SK-N-DZ (cell line): ENCODE measurements around the gene SNTA1.
"Not testable (repeated sequence)": the region's sequence is repeated elsewhere in the genome, so short reads cannot be mapped to it uniquely, and the experiment has no call there.

ENCODE experiments used
- DNase-seq: peaks from one replicate; pipeline ENCODE4 v3.0.0-alpha.2; 2015; ENCODE audit warnings: low spot score

SNTA1 gene

DNA sequence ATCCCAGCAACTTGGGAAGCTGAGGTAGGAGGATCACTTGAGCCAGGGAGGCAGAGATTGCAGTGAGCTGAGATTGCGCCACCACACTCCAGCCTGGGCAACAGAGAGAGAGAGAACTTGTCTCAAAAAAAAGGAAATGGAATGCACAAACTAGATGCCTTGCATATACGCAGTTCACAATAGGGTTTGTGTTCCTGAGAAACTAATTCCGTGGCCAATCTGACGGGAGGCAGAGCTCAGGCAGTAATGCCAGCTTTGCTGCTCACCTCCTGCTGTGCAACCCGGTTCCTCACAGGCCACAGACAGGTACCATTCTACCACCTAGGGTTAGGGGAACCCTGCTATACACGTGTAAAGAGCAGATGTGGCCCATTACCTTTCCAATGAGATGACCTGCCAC lies 43.6 kb downstream of the SNTA1 start:
- no peak for DNase-seq

DNA sequence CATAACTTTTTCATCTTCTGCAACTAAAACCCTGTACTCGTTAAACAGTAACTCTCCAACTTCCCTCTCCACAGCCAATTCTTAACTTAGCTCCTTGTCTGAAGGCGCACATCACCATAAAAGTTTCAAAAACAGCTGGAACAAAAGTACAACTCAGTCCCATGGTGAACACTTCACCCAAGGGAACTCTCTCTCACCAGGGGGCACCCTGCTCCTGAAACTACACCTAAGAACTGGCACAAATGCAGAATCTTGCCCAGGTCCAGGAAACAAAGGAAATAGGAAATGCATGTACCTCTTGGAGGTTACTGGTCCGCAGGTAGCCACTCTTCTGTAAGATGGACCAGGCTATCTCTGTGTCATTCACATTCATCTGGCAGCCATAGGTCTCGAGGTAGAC lies 48.8 kb downstream of the SNTA1 start:
- DNase-seq = no peak

DNA sequence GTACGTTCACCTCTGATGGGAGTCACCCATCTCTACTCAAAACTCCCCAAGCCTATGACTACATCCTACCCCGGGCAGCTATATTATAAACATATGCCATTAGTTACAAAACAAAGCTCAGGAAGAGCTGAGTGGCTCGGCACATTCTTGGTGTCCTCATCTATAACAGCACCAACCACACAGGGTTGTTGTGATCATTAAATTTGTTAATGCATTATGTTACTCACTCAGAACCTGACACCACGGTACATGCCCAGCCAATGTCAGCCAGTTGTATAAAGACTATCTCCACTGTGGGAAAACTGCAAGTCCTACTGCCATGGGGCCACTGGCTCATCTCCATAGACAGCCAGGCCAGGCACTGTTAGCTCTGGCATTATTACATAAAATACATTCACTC lies 50.0 kb downstream of the SNTA1 start:
- no peak for DNase-seq

DNA sequence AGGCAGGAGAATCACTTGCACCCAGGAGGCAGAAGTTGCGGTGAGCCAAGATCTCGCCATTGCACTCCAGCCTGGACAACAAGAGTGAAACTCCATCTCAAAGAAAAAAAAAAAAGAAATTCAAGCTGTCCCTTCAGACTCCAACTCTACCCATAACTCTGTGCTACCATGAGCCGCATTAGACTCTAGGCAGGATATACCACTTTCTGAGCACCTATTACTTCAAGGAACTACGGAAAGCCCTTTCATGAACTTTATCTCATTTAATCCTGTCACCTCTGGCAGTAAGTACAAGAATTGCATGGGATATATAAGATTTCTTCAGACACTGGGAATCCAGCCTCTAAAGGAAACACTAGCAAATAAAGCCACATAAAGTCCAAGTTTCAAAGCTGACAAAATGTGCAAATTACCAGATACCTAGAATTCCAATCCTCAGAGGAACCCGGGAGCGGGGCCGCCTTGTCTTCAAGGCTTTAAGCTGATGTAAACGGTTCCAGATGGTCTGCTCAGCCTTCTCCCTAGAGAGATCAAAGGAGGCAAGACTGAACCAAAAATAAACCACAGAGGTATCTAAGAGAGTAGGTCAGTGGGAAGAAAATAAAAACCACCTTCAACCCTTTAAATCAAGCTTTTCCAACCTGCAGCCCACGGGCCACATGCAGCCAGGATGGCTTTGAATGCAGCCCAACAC lies 51.7 kb downstream of the SNTA1 start:
- DNase-seq = no peak

DNA sequence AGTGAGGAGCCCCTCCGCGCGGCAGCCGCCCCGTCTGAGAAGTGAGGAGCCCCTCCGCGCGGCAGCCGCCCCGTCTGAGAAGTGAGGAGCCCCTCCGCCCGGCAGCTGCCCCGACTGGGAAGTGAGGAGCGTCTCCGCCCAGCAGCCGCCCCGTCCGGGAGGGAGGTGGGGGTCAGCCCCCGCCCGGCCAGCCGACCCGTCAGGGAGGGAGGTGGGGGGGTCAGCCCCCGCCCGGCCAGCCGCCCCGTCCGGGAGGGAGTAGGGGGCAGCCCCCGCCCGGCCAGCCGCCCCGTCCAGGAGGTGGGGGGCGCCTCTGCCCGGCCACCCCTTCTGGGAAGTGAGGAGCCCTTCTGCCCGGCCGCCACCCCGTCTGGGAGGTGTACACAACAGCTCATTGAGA lies 54.2 kb downstream of the SNTA1 start:
- not testable (repeated sequence) for DNase-seq

DNA sequence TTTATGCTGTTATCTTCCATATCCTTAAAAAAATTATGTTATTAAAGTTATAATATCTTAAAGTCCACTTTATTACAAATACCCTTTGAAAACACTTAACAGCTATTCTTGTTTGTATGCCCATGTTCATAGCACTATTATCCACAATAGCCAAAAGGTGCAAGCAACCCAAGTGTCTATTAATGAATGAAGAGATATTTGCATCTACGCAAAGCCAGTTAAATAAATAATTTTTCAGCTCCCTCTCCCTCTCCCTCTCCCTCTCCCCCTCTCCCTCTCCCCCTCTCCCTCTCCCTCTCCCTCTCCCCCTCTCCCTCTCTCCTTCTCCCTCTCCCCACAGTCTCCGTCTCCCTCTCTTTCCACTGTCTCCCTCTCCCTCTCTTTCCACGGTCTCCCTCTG lies 55.3 kb downstream of the SNTA1 start:
- DNase-seq = no peak

DNA sequence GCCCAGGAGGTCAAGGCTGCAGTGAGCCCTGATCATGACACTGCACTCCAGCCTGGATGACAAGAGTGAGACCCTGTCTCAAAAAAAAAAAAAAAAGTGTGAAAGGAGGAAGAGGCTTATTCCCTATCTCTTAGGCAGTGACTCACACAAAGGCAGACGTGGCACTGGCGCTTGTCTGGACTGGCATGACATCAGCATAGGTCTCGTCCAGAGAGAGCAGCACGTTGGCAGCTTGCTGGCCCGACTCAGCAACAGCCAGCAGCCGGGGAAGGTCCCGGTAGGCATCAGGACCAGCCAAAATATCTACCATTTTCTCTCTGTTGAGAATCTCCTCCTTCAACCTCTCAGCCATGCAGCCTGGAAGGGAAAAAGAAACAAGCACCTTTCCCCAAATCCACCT lies 56.4 kb downstream of the SNTA1 start:
- DNase-seq = no peak

DNA sequence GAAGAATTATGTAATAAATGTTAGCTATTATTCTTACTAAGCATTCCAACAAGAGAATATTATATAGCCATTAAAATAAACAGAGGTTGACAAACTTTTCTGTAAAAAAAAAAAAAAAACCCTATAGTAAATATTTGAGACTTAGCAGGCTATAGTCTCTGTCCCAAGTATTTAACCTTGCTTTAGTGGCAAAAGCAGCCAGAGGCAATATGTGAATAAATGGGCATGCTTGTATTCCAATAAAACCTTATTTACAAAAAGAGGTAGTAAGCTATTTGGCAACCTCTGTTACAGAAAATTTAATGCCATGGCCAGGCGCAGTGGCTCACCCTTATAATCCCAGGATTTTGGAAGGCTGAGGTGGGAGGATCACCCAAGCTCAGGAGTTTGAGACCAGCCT lies 56.9 kb downstream of the SNTA1 start:
- DNase-seq = no peak

DNA sequence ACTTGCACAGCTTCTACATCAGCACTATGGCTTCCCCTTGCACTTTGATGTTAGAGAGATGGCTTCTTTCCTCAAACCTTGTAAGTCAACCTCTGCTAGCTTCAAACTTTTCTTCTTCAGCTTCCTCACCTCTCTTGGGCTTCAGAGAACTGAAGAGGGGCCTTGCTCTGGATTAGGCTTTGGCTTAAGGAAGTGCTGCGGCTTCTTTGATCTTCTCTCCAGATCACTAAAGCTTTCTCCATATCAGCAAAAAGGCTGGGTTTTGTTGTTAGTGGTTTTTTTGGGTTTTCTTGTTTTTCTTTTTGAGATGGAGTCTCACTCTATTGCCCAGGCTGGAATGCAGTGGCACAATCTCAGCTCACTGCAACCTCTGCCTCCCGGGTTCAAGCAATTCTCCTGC lies 66.2 kb downstream of the SNTA1 start:
- DNase-seq = no peak

DNA sequence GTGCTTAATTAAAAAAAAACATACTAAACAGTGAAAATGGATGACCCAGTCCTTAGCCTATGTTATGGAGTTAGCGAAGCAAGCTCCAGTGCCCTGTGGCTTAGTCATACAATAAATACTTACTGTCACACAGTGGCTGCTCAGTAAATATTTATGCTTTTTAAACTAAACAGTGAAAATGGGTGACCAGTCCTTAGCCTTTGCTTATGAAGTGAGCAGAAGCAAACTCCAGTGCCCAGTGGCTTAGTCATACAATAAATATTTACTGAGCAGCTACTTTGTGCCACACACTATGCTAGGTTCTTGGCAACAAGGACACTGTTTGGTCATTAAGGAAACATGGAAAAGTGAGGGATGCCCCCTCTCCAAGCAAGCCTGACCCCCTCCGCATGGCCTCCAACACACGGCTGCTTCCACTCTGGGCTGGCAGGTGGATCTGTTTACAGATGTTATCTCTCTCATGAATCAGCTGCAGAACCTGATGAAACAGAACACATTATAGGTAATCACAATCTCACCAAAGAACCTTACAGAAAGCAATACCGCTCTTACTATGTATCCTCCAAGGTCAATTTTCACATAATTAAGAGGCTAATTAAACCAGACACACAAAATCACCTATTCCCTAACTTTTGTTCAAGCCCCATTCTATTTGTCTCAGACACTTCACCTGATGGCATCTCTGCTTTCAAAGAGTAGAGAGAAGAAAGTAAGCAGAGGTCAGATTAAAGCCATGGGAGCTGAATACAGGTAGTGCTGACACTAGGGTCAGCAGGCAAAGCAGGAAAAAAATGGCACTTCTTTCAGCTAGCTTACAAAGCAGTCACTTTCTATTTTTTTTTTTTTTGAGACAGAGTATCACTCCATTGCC lies 69.6 kb downstream of the SNTA1 start:
- DNase-seq = peak; percentile 37

DNA sequence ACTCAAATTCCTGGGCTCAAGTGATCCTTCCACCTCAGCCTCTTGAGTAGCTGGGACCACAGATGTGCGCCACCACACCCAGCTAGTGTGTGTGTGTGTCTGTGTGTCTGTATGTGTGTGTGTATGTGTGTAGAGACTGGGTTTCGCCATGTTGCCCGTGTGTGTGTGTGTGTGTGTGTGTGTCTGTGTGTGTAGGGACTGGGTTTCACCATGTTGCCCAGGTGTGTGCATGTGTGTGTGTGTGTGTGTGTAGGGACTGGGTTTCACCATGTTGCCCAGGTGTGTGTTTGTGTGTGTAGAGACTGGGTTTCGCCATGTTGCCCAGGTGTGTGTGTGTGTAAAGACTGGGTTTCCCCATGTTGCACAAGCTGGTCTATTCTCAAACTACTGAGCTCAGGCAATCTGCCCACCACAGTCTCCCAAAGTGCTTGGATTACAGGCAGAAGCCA lies 70.5 kb downstream of the SNTA1 start:
- DNase-seq = no peak

DNA sequence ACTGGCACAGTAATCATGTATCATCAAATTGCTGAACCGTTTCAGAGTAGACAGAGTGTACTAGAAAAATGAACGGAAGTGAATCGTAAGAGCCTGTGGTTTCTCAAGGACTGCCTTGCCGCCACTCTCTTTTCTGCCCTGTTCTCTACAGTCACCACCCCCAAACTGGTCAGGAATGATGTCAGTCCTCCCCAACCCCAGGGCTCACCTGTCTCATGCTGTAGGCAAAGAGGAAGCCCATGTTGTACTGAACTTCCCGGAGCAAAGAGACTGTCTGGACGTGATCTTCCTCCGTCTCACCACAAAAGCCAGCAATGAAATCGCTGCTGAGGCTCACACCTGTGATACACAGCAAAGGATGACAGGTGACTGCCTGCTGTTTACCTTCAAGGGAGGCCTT lies 73.3 kb downstream of the SNTA1 start:
- no peak for DNase-seq

DNA sequence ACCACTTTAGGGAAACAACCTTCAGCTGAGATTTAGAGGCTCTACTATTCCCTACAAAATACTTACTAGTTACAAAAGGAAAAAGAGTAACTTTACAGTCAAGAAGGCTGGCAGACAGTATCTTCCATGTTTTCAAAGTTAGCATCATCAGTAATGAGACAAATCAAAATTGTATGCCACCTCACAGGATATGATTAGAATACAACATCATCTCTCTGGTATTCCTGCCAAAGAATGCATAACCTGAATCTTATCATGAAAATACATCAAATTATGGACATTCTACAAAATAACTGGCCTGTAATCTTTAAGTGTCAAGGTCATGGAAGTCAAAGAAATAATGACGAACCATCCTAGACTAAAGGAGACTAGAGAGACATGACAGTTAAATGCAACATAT lies 80.7 kb downstream of the SNTA1 start:
- DNase-seq = no peak

DNA sequence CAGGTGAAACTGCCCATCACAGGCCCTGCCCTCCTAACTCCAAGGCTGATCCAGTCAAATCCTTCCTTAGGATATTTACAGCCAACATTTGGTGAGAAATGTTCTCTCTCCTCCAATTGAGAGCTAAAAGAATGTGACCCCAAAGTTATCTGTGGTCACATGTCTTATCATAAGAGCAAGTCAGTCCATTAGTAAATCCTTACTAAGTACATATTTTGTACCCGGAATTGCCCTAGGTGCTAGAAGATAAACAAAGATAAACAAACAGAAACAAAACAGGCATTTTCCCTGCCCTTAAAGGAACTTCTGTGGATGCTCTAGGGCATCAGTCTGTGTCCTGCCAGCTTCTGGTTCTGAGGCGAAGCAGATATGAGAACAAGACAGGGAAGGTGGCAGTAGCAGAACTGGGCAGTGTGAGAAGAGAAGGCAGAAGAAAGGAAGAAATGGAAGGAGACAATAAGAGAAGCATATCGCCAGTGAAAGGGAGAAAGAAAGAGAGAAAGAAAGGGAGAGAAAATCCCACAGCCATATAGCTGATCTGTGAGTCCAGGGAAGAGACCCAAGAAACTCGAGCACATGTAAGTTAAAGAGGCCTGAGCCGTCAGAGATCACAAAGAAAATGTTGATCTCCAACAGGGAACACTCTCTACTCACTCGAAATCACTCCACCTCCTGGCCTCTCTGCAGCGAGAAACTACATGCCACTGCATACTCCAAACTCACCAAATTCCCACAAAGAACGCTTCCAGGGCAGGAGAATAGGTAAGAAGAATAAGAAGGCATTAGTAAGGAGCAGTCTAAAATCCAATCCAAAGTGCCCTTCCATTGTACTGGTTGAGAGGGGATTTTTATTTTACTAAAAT lies 83.9 kb downstream of the SNTA1 start:
- DNase-seq = no peak
